Activated T-cell treated with anti-CD3 and anti-CD28 coated beads for 1 hour (primary cell): ENCODE measurements around the gene RPL4.
"Not testable (repeated sequence)": the region's sequence is repeated elsewhere in the genome, so short reads cannot be mapped to it uniquely, and the experiment has no call there.

Experiments
- DNase-seq: peaks from one replicate; pipeline ENCODE4 v3.0.0-alpha.2; 2020; ENCODE audit warnings: low read depth

The RPL4 gene

GRCh38 chr15:66491846-66492245, 12.8 kb downstream of the RPL4 start:
- DNase-seq = no peak

GRCh38 chr15:66489179-66489791, 15.4 kb downstream of the RPL4 start:
- DNase-seq = no peak

- DNase-seq = no peak
These were observed 16.1 kb downstream of the RPL4 start for GRCh38 chr15:66488525-66488924.

- DNase-seq = no peak
These were observed 17.8 kb downstream of the RPL4 start for GRCh38 chr15:66486887-66487286.

GRCh38 chr15:66484539-66485112, 20.0 kb downstream of the RPL4 start:
- DNase-seq = no peak

GRCh38 chr15:66483131-66483566, 21.5 kb downstream of the RPL4 start:
- no peak for DNase-seq

- no peak for DNase-seq
These were observed 22.1 kb downstream of the RPL4 start for GRCh38 chr15:66482539-66482938.

- no peak for DNase-seq
These were observed 23.4 kb downstream of the RPL4 start for GRCh38 chr15:66481107-66481856.

- DNase-seq = no peak
These were observed 24.4 kb downstream of the RPL4 start for GRCh38 chr15:66480267-66480666.

GRCh38 chr15:66477011-66477410, 27.6 kb downstream of the RPL4 start:
- no peak for DNase-seq

- DNase-seq = no peak
These were observed 28.1 kb downstream of the RPL4 start for GRCh38 chr15:66476535-66476934.

- DNase-seq = no peak
These were observed 29.7 kb downstream of the RPL4 start for GRCh38 chr15:66474963-66475362.

- no peak for DNase-seq
These were observed 30.5 kb downstream of the RPL4 start for GRCh38 chr15:66474135-66474534.

GRCh38 chr15:66472176-66472999, 32.3 kb downstream of the RPL4 start:
- no peak for DNase-seq

- DNase-seq = not testable (repeated sequence)
These were observed 33.8 kb downstream of the RPL4 start for GRCh38 chr15:66470825-66471224.

GRCh38 chr15:66467162-66468040, 37.3 kb downstream of the RPL4 start:
- DNase-seq = not testable (repeated sequence)

- not testable (repeated sequence) for DNase-seq
These were observed 39.4 kb downstream of the RPL4 start for GRCh38 chr15:66465294-66465693.

GRCh38 chr15:66462627-66463026, 42.0 kb downstream of the RPL4 start:
- no peak for DNase-seq

- no peak for DNase-seq
These were observed 42.7 kb downstream of the RPL4 start for GRCh38 chr15:66461917-66462316.

- DNase-seq = not testable (repeated sequence)
These were observed 43.4 kb downstream of the RPL4 start for GRCh38 chr15:66461294-66461693.

GRCh38 chr15:66459818-66460615, 44.6 kb downstream of the RPL4 start:
- no peak for DNase-seq
